ENCODE results near the gene PC.
"Not testable (repeated sequence)": the region's sequence is repeated elsewhere in the genome, so short reads cannot be mapped to it uniquely, and the experiment has no call there.

- TF ChIP-seq, protein P1, sequence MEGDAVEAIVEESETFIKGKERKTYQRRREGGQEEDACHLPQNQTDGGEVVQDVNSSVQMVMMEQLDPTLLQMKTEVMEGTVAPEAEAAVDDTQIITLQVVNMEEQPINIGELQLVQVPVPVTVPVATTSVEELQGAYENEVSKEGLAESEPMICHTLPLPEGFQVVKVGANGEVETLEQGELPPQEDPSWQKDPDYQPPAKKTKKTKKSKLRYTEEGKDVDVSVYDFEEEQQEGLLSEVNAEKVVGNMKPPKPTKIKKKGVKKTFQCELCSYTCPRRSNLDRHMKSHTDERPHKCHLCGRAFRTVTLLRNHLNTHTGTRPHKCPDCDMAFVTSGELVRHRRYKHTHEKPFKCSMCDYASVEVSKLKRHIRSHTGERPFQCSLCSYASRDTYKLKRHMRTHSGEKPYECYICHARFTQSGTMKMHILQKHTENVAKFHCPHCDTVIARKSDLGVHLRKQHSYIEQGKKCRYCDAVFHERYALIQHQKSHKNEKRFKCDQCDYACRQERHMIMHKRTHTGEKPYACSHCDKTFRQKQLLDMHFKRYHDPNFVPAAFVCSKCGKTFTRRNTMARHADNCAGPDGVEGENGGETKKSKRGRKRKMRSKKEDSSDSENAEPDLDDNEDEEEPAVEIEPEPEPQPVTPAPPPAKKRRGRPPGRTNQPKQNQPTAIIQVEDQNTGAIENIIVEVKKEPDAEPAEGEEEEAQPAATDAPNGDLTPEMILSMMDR (IDR thresholded peaks at IDR 0.05; ENCODE audit: low read length), result not testable (repeated sequence)
- TF ChIP-seq EZH2 (optimal IDR thresholded peaks at IDR 0.05; ENCODE audit: low read depth, low read length); EZH2phosphoT487 (IDR thresholded peaks at IDR 0.05; ENCODE audit: low read length): not testable (repeated sequence)
These were observed 158.4 kb downstream of the PC start for GRCh38 chr11:66799815-66800214.

Measured in MM.1S (cell line).